CD4-positive, alpha-beta memory T cell (primary cell): ENCODE data around the gene WDR36. TPM values are rescaled to one million over a fixed set of nuclear protein-coding genes. Genes with fewer than 3 reads are reported as not detected.

ENCODE experiments used
- CTCF ChIA-PET: fragments of 350-600 bp; sonication (Branson Sonifier 250); formaldehyde crosslinking; loops from one replicate; lab custom pipeline; 2021; ENCODE audit warnings: inconsistent platforms; ENCODE audit not compliant: partially characterized antibody; lab: Charles Lee
- POLR2A ChIA-PET: fragments of 350-600 bp; sonication (Branson Sonifier 250); formaldehyde crosslinking; loops from one replicate; lab custom pipeline; 2021; ENCODE audit not compliant: partially characterized antibody; lab: Charles Lee
- DNase-seq, 5 donors: peaks; one replicate each; pipeline versions ENCODE4 v3.0.0 to v3.0.0-alpha.2; 2020 to 2022; ENCODE audit warnings: mixed read lengths in 1 of 5
- H3K27ac ChIP-seq: one replicate; pipeline ENCODE4 v1.7.0; 2013; ENCODE audit warnings: low read depth, low read length
- H3K27me3 ChIP-seq: 2 replicates; pipeline ENCODE4 v1.7.0; 2013; ENCODE audit warnings: mild to moderate bottlenecking, low read length, moderate library complexity; ENCODE audit not compliant: insufficient read depth
- H3K36me3 ChIP-seq: 2 replicates; pipeline ENCODE4 v1.7.0; 2013; ENCODE audit warnings: mild to moderate bottlenecking, low read length, moderate library complexity; ENCODE audit not compliant: insufficient read depth
- H3K4me1 ChIP-seq: 2 replicates; pipeline ENCODE4 v1.7.0; 2013; ENCODE audit warnings: mild to moderate bottlenecking, low read length, moderate library complexity; ENCODE audit not compliant: insufficient read depth
- H3K4me3 ChIP-seq, 2 donors: one replicate each; pipeline ENCODE4 v1.7.0; 2013; ENCODE audit warnings: low read length in 2 of 2, mild to moderate bottlenecking in 1 of 2
- H3K9me3 ChIP-seq, 2 donors: one replicate each; pipeline ENCODE4 v1.7.0; 2013; ENCODE audit warnings: low read length in 2 of 2, control low read depth in 1 of 2; ENCODE audit not compliant: control insufficient read depth in 1 of 2
- H3K27ac Mint-ChIP-seq, 7 donors: one replicate each; pipeline ENCODE4 v1.8.0; 2020 to 2021; ENCODE audit warnings: mixed read lengths in 7 of 7, mild to moderate bottlenecking in 6 of 7, inconsistent platforms in 3 of 7, moderate library complexity in 3 of 7
- H3K27me3 Mint-ChIP-seq, 2 donors: one replicate each; pipeline ENCODE4 v1.8.0; 2020 to 2021; ENCODE audit warnings: mixed read lengths in 2 of 2
- H3K36me3 Mint-ChIP-seq, 2 donors: one replicate each; pipeline ENCODE4 v1.8.0; 2020 to 2021; ENCODE audit warnings: mixed read lengths in 2 of 2, inconsistent platforms in 1 of 2, mild to moderate bottlenecking in 1 of 2
- H3K4me1 Mint-ChIP-seq, 4 donors: one replicate each; pipeline ENCODE4 v1.8.0; 2020 to 2021; ENCODE audit warnings: mixed read lengths in 4 of 4, mild to moderate bottlenecking in 1 of 4
- H3K4me3 Mint-ChIP-seq, 8 donors: one replicate each; pipeline ENCODE4 v1.8.0; 2020 to 2021; ENCODE audit warnings: mixed read lengths in 8 of 8, mild to moderate bottlenecking in 7 of 8, moderate library complexity in 6 of 8, inconsistent platforms in 3 of 8
- H3K9me3 Mint-ChIP-seq, 8 donors: one replicate each; pipeline ENCODE4 v1.8.0; 2020 to 2021; ENCODE audit warnings: mixed read lengths in 8 of 8, mild to moderate bottlenecking in 5 of 8, inconsistent platforms in 3 of 8, moderate library complexity in 1 of 8
- intact Hi-C: fragments of 100-400 bp; cut with micrococcal nuclease; formaldehyde crosslinking; loops from one replicate; pipeline ENCODE4 v1.15.1; 2023
- polyA plus RNA-seq, 2 donors: library from polyadenylated mRNA; unstranded; fragments of 300-500 nt; fragmentation: Illumina TruSeq; gene quantifications; one replicate each; pipeline ENCODE4 v1.2.3, GENCODE V29; 2021
- total RNA-seq, 2 experiments: library from RNA; stranded (reverse); gene quantifications; one replicate each; pipeline ENCODE4 v1.2.3, GENCODE V29; 2021

The WDR36 gene
- total RNA-seq, result 10 to 100 TPM; 26.3 to 27.6 TPM
- 10 to 100 TPM; 11.7 to 22.0 TPM for polyA plus RNA-seq

DNA sequence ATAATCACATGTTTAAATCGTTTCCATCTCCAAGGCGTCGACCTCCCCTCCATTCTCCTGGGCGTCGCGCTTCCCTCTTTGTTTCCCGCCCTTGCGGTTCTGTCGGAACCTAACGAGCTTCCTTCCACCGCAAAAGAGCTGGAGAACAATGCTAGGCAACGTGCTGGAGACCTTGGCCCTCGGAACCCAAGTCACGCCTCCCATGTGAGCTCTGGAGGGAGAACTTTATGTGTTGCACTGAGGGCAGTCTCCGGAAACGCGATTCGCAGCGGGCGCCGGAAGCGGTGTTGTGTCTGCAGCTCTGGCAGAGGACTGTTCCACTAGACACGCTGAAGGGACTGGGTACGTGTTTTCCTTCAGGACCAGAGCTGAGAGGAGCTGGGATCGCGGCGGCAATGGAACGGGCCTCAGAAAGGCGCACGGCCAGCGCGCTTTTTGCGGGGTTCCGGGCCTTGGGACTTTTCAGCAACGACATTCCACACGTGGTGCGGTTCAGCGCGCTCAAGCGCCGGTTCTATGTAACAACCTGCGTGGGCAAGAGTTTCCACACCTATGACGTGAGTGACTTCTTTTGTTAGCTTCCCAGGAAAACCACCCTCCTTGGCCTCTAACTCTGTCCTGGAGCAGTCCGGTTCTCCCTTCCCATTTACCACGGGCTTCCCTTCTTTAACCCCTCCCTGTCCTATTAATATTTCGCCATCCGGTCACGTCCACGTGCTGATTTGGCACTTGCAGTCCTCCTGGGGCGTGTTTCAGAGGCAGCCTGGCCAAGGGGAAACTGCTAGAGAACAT lies at the start of gene WDR36:
Gene WDR36, plus strand, starts transcription at position 287 of the 792 bp plus-strand sequence. Its CDS starts 109 bp downstream, at position 396.
- H3K4me3 Mint-ChIP-seq, result peak within 1 kb of the TSS; percentile 90 to 98 (median 97)

DNA sequence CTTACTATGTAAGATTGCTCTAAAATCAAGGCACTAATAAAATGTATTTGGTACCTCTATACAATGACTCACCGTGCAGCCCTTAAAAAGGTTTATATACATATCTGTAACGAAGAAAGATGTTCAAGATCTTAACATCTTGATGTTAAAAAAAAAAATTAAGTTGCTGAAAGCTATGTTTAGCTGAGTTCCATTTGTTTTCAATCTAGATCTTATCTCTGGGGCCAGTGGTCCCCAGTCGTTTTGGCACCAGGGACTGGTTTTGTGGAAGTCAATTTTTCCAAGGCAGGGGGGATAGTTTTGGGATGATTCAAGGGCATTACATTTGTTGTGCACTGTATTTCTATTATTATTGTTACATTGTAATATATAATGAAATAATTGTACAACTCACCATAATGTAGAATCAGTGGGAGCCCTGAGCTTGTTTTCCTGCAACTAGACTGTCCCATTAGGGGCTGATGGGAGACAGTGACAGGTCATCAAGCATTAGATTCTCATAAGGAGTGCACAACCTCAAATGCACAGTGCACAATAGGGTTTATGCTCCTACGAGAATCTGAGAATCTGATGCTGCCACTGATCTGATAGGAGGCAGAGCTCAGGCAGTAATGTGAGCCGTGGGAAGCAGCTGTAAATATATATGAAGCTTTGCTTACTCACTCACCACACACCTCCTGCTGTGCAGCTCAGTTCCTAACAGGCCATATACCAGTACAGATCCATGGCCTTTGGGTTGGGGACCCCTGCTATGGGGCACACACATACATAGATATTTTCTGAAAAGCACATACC lies 48.2 kb upstream of the WDR36 start:
- intact Hi-C loops, result no loop called here
- H3K4me1 ChIP-seq, result no peaks in the 10 kb centered on the region
- Mint-ChIP-seq H3K4me3 (no peak overlapping the region), H3K27ac (no peak overlapping the region), H3K27me3 (peaks cover 3% of the 10 kb centered on the region in 2 donors), H3K4me1 (no peaks in the 10 kb centered on the region), H3K9me3 (peaks cover 0 to 7% (median 0%) of the 10 kb centered on the region in 8 donors), H3K36me3 (no peaks in the 10 kb centered on the region)
- no peak for DNase-seq
- POLR2A ChIA-PET, result no interaction called here
- no peaks in the 10 kb centered on the region for H3K27me3 ChIP-seq
- CTCF ChIA-PET, result no interaction called here
- no peaks in the 10 kb centered on the region for H3K9me3 ChIP-seq
- H3K4me3 ChIP-seq, result no peak overlapping the region
- no peaks in the 10 kb centered on the region for H3K36me3 ChIP-seq
- H3K27ac ChIP-seq, result no peak overlapping the region

More for the DNA sequence above, at the start of gene WDR36:
- H3K4me1 ChIP-seq, result peaks cover 25% of the 10 kb centered on the region
- H3K36me3 Mint-ChIP-seq, result peaks cover 9 to 33% of the 10 kb centered on the region in 2 donors
- H3K27me3 Mint-ChIP-seq, result peaks cover 1 to 7% of the 10 kb centered on the region in 2 donors
- H3K9me3 ChIP-seq, result no peaks in the 10 kb centered on the region
- H3K36me3 ChIP-seq, result peaks cover 4% of the 10 kb centered on the region
- peak; percentile 85 to 91 (median 87) for DNase-seq
- H3K27ac Mint-ChIP-seq, result peak within 1 kb of the TSS; percentile 83 to 98 (median 96)
- intact Hi-C loops, result loop anchor here (1.0 to 5.0 kb wide), 6 partner anchors 135 to 1682 kb away; partner anchors contain the start of gene SLC25A46
- POLR2A ChIA-PET, result interaction anchor here (0.7 to 1.4 kb wide), 9 partner anchors 13 to 1069 kb away, joined by 3 to 5 read pairs (median 3); partner anchors contain the start of genes CAMK4 and SLC25A46
- no peaks in the 10 kb centered on the region for H3K27me3 ChIP-seq
- peaks cover 15 to 34% (median 27%) of the 10 kb centered on the region in 4 donors for H3K4me1 Mint-ChIP-seq
- H3K9me3 Mint-ChIP-seq, result peaks cover 0 to 2% (median 0%) of the 10 kb centered on the region in 8 donors
- H3K4me3 ChIP-seq, result peak within 1 kb of the TSS; percentile 82 to 90
- CTCF ChIA-PET, result interaction anchor here (0.6 to 2.0 kb wide), 5 partner anchors 186 to 1070 kb away, joined by 3 to 4 read pairs (median 3); partner anchors contain the start of gene SLC25A46
- H3K27ac ChIP-seq, result peak within 1 kb of the TSS; percentile 73

DNA sequence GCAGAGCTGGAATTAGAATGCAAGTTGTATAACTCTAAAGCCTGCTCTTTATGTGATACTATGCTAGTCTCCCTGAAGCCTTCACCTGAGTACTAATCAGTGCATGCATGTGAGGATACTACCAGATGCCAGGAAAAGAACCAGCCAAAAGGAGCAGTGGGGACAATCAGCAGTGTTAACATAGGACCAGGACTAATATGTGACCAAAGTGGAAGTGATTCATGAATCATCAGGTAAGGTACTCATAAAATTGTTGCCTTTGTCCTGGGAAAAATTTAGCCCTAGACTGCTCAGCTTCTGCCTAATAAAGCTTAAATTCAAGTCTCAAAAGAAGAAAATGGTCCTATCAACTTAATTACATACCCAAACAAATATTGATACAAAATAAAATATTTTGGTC lies 34.1 kb upstream of the WDR36 start:
- peaks cover 0 to 3% of the 10 kb centered on the region in 2 donors for H3K36me3 Mint-ChIP-seq
- CTCF ChIA-PET, result interaction anchor here (1.0 kb wide), 1 partner anchor 9 kb away, joined by 4 read pairs; no protein-coding TSS in a partner anchor

DNA sequence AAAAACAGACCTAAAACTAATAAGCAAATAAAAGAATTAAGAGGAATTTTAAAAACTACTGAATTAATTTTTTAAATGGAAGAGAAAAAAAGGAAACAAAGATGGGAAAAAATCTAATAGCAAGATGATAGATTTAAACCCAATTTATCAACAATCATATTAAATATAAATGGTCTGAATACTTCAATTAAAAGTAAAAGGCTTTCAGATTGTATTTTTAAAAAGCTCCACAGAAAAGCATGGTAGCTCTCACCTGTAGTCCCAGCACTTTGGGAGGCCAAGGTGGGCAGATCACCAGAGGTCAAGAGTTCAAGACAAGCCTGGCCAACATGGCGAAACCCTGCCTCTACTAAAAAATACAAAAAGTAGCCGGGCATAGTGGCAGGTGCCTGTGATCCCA lies 32.0 kb upstream of the WDR36 start:
- no peak overlapping the region for H3K27ac Mint-ChIP-seq
- no peaks in the 10 kb centered on the region for H3K9me3 ChIP-seq
- POLR2A ChIA-PET, result no interaction called here
- no peak for DNase-seq
- no peak overlapping the region for H3K4me3 Mint-ChIP-seq
- H3K27me3 ChIP-seq, result peaks cover 11% of the 10 kb centered on the region
- peaks cover 0 to 16% (median 6%) of the 10 kb centered on the region in 8 donors for H3K9me3 Mint-ChIP-seq
- CTCF ChIA-PET, result no interaction called here
- H3K4me1 ChIP-seq, result no peaks in the 10 kb centered on the region
- intact Hi-C loops, result no loop called here
- no peaks in the 10 kb centered on the region for H3K36me3 ChIP-seq
- no peaks in the 10 kb centered on the region for H3K4me1 Mint-ChIP-seq
- H3K4me3 ChIP-seq, result no peak overlapping the region
- peaks cover 28 to 40% of the 10 kb centered on the region in 2 donors for H3K27me3 Mint-ChIP-seq
- H3K36me3 Mint-ChIP-seq, result peaks cover 0 to 3% of the 10 kb centered on the region in 2 donors
- H3K27ac ChIP-seq, result no peak overlapping the region

More for the DNA sequence above, 34.1 kb upstream of the WDR36 start:
- H3K4me3 ChIP-seq, result no peak overlapping the region
- Mint-ChIP-seq H3K9me3 (peaks cover 0 to 19% (median 7%) of the 10 kb centered on the region in 8 donors), H3K4me1 (no peaks in the 10 kb centered on the region), H3K27me3 (peaks cover 31 to 38% of the 10 kb centered on the region in 2 donors), H3K27ac (no peak overlapping the region), H3K4me3 (no peak overlapping the region)
- no peaks in the 10 kb centered on the region for H3K36me3 ChIP-seq
- POLR2A ChIA-PET, result no interaction called here
- no peaks in the 10 kb centered on the region for H3K4me1 ChIP-seq
- intact Hi-C loops, result no loop called here
- H3K9me3 ChIP-seq, result no peaks in the 10 kb centered on the region
- H3K27ac ChIP-seq, result no peak overlapping the region
- peaks cover 11% of the 10 kb centered on the region for H3K27me3 ChIP-seq
- no peak for DNase-seq

DNA sequence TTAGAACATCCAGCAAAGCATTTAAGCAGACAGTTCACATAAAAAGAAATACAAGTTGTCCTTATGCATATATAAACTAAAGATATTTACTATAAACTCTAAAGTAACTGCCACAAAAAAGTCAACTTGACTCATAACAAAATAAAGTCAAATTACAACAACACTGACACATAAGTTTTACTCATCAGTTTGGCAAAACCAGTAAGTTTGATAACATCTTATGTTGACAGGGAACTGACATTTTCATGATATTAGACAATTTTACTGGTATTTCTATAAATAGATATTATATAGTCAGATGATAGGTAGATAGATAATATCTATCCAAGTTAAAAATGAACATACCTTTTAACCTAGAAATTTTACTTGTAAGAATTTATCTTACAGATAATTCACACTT lies 30.5 kb upstream of the WDR36 start:
- CTCF ChIA-PET, result no interaction called here
- no peaks in the 10 kb centered on the region for H3K4me1 ChIP-seq
- Mint-ChIP-seq H3K27ac (no peak overlapping the region), H3K4me3 (no peak overlapping the region), H3K27me3 (peaks cover 36 to 43% of the 10 kb centered on the region in 2 donors), H3K4me1 (no peaks in the 10 kb centered on the region), H3K9me3 (peaks cover 0 to 13% (median 6%) of the 10 kb centered on the region in 8 donors), H3K36me3 (peaks cover 0 to 3% of the 10 kb centered on the region in 2 donors)
- intact Hi-C loops, result no loop called here
- no peak overlapping the region for H3K4me3 ChIP-seq
- H3K27ac ChIP-seq, result no peak overlapping the region
- POLR2A ChIA-PET, result no interaction called here
- no peaks in the 10 kb centered on the region for H3K36me3 ChIP-seq
- H3K9me3 ChIP-seq, result no peaks in the 10 kb centered on the region
- H3K27me3 ChIP-seq, result peaks cover 11% of the 10 kb centered on the region
- no peak for DNase-seq

DNA sequence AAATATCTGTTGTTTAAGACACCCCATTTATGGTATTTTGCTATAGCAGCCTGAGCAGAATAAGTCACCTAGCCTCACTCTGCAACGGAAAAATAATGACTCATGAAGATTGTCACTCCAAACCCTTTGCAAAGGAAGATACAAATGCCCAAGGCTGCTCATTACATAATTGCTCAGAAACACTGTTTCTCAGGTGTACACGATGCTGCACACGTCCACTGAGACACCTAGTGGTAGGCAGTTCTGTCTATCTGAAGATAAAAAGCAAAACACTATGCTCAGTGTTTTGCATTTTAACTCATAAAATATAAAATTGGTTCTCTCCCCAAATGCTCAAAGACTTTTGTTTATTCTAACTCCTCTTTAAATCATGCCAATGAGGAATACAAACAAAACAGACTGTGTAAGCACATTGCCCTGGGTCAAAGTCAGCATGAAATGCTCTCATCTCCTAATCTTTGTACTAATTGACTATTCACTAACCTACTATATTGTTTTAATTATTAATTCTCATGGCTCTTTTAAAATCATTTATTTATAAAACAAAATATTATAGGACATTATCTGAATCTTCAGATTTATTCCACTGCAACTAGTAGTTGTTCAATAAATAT lies 28.3 kb upstream of the WDR36 start:
- intact Hi-C loops, result no loop called here
- peaks cover 8% of the 10 kb centered on the region for H3K27me3 ChIP-seq
- no peaks in the 10 kb centered on the region for H3K4me1 ChIP-seq
- Mint-ChIP-seq H3K4me3 (no peak overlapping the region), H3K27ac (no peak overlapping the region), H3K4me1 (no peaks in the 10 kb centered on the region), H3K9me3 (peaks cover 0 to 10% (median 3%) of the 10 kb centered on the region in 8 donors), H3K27me3 (peaks cover 39 to 45% of the 10 kb centered on the region in 2 donors), H3K36me3 (peaks cover 0 to 2% of the 10 kb centered on the region in 2 donors)
- no peak overlapping the region for H3K4me3 ChIP-seq
- no peaks in the 10 kb centered on the region for H3K9me3 ChIP-seq
- DNase-seq, result no peak
- no peak overlapping the region for H3K27ac ChIP-seq
- no peaks in the 10 kb centered on the region for H3K36me3 ChIP-seq
- ChIA-PET CTCF (no interaction called here), POLR2A (no interaction called here)
